ENCODE data around the gene PDE5A.
"Not testable (repeated sequence)": the region's sequence is repeated elsewhere in the genome, so short reads cannot be mapped to it uniquely, and the experiment has no call there.

Gene PDE5A

DNA sequence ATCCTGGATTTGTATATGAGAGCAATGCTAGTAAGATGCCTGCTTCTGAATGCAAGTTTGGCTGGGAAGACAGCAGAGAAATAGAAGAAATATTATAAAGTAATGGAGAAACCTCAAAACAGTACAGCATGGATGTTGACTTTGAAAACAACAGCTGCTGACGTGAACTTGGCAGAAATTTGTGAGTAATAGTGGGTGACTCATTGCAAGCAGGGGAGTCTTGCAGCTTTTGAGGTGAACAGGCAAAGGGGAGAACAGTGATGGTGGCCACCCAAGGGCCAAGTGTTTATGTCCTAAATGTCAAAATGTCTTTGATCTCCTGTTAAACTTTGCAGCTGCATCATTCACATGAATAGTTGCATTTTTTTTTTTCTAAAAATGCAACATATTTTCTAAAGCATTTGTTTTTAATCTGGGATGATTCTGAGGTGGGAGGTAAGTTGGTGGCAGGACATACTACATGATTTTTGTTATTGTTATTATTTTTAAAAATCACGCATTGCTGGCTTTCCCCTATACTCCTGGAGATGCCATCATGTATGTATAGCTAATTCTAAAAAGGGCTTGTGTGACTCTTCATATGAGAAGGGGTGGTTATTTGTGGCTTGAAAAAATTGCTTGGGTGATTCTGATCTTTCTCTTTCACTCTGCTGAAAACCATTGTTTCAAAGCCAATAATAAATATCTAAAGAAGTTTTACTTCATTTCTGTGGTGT lies 158.4 kb downstream of the PDE5A start:
- DNase-seq: not testable (repeated sequence)
- peak; percentile 76 for ATAC-seq

DNA sequence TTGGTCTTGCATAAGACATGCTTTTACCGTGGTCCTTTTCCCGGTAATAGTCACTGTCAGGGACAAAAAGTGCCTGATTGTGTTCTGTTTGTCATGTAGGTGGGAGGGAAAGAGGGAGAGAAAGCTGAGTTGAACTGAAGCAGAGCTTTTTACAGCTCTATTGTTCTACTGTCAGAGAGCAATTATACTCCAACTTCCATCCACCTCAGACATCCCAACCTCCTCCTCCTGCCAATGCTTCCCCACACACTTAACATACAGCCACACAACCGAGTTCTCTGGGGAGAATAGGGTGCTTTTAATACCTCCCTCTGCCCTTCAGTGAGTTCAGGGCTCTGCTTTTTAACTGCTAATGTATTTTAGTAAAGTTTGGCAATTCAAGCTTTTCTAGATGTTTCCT lies 159.6 kb downstream of the PDE5A start:
- not testable (repeated sequence) for ATAC-seq, DNase-seq

DNA sequence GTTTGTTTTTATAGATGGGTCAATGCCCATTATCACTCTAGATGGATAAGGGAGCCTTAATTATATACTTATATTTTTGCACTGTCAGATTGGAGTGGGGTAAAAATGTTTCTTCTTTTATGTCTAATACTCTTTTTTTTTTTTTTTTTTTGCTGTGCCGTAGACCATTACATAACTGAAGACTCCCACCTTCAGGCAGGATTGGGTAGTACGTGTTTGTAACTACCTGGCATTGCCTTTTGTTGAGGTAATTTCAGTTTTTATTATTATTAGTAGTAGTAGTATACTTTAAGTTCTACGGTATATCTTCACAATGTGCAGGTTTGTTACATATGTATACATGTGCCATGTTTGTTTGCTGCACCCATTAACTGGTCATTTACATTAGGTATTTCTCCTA lies 165.9 kb downstream of the PDE5A start:
- ATAC-seq, DNase-seq: not testable (repeated sequence)

DNA sequence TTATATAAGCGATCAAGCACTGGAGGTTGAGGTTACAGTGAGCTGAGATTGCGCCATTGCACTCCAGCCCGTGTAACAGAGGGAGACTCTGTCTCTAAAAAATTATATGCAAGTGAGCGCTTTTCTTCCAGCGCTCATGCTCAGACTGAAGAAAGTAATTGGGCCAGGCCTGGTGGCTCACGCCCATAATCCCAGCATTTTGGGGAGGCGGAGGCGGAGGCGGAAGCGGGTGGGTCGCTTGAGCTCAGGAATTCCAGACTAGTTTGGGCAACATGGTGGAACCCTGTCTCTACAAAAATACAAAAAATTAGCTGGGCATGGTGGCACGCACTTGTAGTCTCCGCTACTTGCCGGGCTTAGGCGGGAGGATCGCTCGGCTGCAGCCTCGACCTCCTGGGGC lies 172.9 kb downstream of the PDE5A start:
- DNase-seq, ATAC-seq: not testable (repeated sequence)

DNA sequence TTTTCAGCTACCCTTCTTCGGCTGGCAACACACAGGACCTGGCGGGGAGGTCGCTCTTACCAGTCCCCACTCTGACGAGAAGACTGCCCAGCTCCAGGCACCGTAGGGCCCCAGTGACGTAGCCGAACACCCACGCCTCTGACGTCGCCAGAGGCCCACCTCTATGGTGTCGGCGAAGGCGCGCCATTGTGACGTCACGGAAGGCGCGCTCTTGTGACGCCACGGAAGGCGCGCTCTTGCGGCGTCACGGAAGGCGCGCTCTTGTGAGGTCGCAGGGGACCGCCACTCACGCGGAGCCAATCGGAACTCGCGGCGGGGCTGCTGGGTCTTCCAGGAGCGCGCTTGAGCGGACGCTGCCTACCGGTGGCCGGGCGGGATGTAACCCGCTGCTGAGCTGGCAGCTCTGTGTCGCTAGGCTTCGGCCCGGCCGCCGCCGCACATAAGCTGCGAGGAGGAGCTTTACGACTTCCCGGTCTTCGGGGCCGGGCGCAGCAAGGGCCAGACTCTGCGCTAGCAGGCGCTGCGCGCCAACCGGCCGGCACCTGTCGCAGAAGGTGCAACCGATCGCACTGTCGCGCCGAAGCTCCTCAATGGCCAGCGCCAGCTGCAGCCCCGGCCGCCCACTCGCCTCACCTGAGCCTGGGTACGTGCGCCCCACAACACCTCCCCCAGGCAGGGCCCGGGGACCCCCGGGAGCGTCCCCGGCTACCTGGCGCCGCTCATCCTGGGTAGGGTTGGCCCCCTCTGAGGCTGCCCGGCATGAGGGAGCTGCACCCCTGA lies 173.9 kb downstream of the PDE5A start:
- peak; percentile 100 for ATAC-seq
- peak; percentile 93 for DNase-seq

DNA sequence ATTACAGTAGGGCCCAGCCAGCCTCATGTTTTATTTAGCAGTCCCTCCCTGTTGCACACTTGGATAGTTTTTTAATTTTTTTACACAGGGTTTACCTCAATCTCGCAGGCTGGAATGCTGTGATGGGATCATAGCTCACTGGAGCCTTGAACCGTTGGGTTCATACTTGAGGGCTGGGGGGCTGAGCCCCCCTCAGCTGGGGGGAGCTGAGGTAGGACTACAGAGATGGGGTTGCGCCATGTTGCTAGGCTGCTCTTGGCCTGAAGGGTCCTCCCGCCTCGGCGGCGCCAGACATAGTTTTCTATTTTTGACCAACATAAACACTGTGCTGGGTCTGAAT lies 174.5 kb downstream of the PDE5A start:
- DNase-seq, ATAC-seq: not testable (repeated sequence)

DNA sequence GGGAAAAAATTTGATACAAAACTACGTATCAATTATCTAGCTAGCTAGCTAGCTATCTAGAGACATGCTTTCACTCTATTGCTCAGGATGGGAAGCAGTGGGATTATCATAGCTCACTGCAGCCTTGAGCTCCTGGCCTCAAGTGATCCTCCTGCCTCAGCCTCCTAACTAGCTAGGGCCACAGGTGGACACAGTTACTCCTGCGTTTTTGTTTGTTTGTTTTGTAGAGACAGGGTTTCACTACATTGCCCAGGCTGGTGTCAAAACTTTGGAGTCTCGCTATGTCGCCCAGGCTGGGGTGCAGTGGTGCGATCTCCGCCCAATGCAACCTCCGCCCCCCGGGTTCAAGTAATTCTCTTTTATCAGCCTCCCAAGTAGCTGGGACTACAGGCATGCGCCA lies 175.3 kb downstream of the PDE5A start:
- not testable (repeated sequence) for DNase-seq, ATAC-seq

DNA sequence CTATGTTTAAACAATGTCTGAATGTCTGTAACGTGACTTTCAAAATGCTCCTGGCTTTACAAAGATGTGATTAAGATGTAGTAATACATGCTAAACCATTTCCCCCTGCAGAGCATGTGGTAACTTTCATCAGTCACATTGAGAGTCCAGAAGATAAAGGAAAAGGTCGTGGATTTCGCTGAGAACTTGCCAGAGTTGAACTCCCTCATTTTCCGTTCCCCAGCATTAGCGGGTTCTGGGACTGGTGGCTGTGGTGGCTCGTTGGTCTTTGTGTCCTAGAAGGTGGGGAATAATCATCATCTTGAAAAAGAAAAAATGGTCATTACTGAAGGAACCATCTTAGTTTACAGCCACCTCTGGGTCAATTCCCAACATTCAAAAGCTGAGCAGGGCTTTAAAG lies 178.8 kb downstream of the PDE5A start:
- ATAC-seq, DNase-seq: not testable (repeated sequence)
